Cardiac septum (tissue), 1 donor: ENCODE measurements around the gene PET117. TPM values are rescaled to one million over a fixed set of nuclear protein-coding genes. Genes with fewer than 3 reads are reported as not detected.
"Not testable (repeated sequence)": the region's sequence is repeated elsewhere in the genome, so short reads cannot be mapped to it uniquely, and the experiment has no call there.

Experiments used
- DNase-seq: peaks from one replicate; pipeline ENCODE4 v3.0.0-alpha.2; 2020; ENCODE audit warnings: low spot score
- intact Hi-C: fragments of 100-400 bp; cut with DNase I; formaldehyde crosslinking; loops from one replicate; pipeline ENCODE4 v1.14.0; 2022
- total RNA-seq: library from RNA; stranded (reverse); fragmentation: NEBNext Ultra II Directional; extraction: Animal tissue kit (Norgen Biotek cat#: 25700); gene quantifications from one replicate; pipeline ENCODE4 v1.2.1, GENCODE V29; 2021
- donor health status: DM: no; HTN: no; CAD: no.

Gene PET117
- total RNA-seq, 1 donor from 2014 or later = 11.0 TPM

DNA sequence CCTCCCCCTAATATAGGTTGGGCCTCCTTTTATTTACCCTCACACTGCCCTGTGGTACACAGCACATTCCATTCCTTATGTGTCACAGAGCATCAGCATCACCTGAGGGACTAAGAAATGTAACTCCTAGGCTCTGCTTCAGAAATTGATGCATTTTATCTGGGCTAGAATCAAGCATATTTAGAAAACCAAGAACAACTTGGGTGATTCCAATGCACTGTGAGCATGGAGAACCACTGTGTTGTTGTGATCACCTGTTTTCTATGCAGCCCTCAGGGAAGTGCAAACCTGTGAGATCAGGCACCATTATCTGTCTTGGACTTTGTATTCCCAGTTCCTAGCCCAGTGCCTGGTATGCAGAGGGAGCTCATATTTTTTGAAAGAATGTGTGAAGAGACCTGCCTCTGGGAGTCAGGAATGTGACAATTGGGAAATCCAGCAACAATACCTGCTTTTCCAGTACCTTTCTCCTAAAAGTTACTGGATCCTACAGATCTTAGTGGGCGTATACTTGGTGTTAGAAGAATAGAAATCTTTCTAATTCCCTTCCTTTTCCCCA, 7.0 kb downstream of the PET117 start:
- DNase-seq = no peak
- intact Hi-C loops = no loop called here

- intact Hi-C loops = no loop called here
Measured at GRCh38 chr20:18154342-18154741, 16.7 kb downstream of the PET117 start.

GRCh38 chr20:18156045-18156444, 18.4 kb downstream of the PET117 start:
- intact Hi-C loops = no loop called here
- DNase-seq = no peak

More at GRCh38 chr20:18154342-18154741, 16.7 kb downstream of the PET117 start:
- no peak for DNase-seq

DNA sequence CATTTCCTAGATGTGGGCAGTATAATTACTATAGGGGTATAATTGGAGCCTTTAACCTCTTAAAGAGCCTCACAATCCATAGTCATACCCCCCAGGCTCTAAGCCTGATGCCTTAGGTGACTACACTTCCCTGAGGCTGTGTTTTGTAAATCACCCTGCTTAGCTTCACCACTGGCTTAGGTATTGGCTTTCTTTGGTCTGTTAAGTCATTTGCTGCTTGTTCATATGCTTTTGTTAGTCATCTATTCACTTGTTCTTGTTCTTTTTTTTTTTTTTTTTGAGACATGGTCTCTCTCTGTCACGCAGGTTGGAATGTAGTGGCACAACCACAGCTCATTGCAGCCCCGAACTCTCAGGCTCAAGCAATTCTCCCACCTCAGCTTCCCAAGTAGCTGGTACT, 26.7 kb downstream of the PET117 start:
- no peak for DNase-seq
- intact Hi-C loops = no loop called here

DNA sequence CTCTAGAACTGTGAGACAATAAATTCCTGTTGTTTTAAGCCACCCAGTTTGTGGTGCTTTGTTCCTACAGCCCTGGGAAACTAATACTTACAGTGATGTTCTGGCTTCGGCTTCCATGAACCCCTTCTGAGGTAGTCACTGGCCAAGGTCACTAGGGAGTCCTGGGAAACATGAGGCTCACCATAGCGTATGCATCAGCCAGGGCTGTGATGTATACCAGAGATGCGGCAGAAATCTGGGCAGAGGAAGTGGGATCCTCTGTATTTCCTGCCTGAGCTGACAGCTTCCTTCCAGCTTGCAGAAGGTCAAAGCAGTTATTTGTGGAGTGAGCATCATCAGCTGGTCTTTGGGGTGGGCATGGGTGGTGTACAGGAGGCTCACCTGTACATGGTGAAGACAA, 27.9 kb downstream of the PET117 start:
- intact Hi-C loops = no loop called here
- no peak for DNase-seq

- intact Hi-C loops = no loop called here
Measured at GRCh38 chr20:18166241-18166881, 28.7 kb downstream of the PET117 start.

DNA sequence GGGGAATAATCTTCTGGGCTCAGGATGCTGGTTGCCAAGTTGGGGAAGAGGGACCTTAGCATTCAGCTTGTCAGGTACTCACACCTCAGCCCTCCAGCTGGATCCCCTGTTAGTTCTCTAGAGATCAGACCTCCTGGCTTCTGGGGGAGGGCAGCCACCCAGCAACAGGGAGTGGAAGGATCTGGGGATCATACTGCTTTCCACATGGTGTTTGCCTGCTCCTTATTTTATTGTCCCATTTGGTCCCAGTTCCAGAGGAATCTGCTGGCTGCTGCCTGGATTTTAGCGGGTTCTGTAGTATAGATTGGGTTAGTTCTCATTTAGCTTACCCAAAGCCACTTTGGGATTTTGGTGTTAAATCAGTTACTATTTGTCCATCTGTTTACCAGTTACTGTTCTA, 29.3 kb downstream of the PET117 start:
- intact Hi-C loops = no loop called here
- DNase-seq = no peak

More at GRCh38 chr20:18166241-18166881, 28.7 kb downstream of the PET117 start:
- DNase-seq = no peak

GRCh38 chr20:18172379-18172778, 34.7 kb downstream of the PET117 start:
- intact Hi-C loops = no loop called here

GRCh38 chr20:18174906-18175683, 37.4 kb downstream of the PET117 start:
- no peak for DNase-seq
- intact Hi-C loops = no loop called here

More at GRCh38 chr20:18172379-18172778, 34.7 kb downstream of the PET117 start:
- DNase-seq = no peak

GRCh38 chr20:18176318-18176785, 38.7 kb downstream of the PET117 start:
- no peak for DNase-seq
- intact Hi-C loops = no loop called here

- intact Hi-C loops, DNase-seq: not testable (repeated sequence)
Measured at GRCh38 chr20:18180366-18180765, 42.7 kb downstream of the PET117 start.

GRCh38 chr20:18180815-18181214, 43.2 kb downstream of the PET117 start:
- no peak for DNase-seq
- intact Hi-C loops = no loop called here

DNA sequence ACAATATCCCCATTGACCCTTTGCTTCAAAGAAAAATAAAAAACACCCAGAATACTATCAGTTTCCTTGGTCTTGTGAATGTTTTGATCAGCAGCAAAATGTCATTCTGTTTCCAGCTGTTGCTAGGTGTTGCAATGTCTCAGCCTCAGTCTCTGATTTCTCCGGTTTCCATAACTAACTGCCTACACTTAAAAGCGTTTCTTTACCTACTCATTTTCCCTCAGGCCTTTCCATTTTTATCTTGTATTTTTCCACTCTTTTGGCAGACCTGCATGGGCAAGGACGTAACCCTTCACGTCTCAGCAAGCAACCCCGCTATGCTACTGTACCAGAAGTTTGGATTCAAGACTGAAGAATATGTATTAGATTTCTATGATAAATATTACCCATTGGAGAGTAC, 49.4 kb downstream of the PET117 start:
- no peak for DNase-seq
- intact Hi-C loops = no loop called here

- no peak for DNase-seq
- intact Hi-C loops = no loop called here
Measured at GRCh38 chr20:18188434-18188833, 50.8 kb downstream of the PET117 start.

DNA sequence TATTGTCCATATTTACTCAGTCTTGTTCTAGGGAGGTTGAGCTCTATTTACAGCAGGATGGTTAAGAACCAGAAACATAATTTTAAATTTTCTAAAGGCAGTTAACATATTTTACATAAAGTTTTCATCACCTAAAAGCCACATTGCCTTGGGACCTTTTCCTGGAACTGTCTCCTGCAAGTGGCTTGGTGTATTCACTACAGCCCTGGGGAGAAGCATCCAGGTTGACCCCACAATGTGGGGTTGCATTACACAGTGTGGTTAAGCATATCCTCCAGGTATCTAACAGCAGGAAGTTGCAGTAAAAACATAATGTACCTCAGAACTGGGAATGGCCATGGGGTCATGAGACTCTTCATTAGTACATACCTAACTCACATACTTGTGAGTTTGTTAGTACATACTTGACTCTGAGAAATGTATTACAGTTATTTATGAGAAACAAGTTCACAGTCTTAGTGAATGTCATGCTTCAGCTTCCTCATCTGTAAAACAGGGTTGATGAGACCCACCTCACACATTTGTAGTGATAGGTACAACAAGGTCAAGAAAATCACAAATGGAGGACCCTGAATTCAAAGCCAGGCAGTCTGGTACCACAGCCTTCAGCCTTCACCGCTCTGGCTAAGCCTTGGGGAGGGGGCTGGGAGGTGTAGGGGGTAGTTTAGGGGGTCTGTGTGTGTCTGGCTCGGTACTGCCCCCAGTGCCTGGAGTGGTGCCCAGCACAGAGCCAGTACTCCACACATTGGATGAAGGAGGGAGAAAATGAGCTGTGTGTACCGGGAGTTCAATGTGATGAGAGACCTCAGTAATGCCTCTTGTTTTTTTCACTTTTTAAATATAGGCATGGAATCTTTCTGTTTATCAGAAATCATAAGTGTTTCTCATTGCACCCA, 52.9 kb downstream of the PET117 start:
- intact Hi-C loops = no loop called here
- no peak for DNase-seq

DNA sequence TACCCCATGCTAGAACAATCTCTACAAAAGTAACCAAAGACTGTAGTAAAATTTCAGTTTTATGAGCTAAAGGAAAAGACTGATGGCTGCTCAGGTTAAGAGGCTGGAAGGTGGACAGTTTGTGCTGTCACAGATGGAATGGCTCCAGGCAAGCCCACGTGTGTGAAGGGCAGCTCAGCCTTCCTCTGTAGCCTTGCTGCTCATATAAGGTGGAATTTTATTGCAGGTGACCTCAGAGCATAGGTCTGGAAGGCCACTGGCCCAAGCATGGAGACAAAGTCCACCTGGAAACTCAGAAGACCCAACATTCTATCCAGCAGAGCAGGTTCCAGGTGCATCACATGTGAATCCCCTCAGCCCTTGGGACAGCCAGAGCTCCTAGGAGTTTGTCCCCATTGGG, 53.6 kb downstream of the PET117 start:
- no peak for DNase-seq
- intact Hi-C loops = no loop called here
